HepG2 (cell line): ENCODE results near the gene NCAPG. TPM values are rescaled to one million over a fixed set of nuclear protein-coding genes. Genes with fewer than 3 reads are reported as not detected.

Experiments
- ATAC-seq: fragments of 200-7000 bp; cut with Tn5 transposase; 3 replicates; pipeline ENCODE4 v1.9.1; 2020; ENCODE audit warnings: mild to moderate bottlenecking, moderate library complexity
- BruUV-seq: library from RNA; stranded (reverse); fragments of 400-500 nt; replicated peaks from 2 replicates; lab custom pipeline; 2021; lab: Mats Ljungman, UMichigan
- CTCF ChIA-PET: fragments of 300-600 bp; formaldehyde crosslinking; extraction: SDS; loops from one replicate; lab custom pipeline; 2021; ENCODE audit warnings: low total read pairs, inconsistent platforms, low intra/inter-chr PET ratio; lab: Yijun Ruan, JAX
- POLR2A ChIA-PET: fragments of 350-600 bp; sonication (Branson Sonifier 250); formaldehyde crosslinking; loops from one replicate; lab custom pipeline; 2020; ENCODE audit warnings: antibody characterized with exemption, inconsistent platforms; lab: Yijun Ruan, JAX
- DNase-seq: peaks from one replicate; pipeline ENCODE4 v3.0.0-alpha.2; 2015; ENCODE audit warnings: low spot score
- FAIRE-seq: peaks from 3 replicates; lab custom pipeline; 2011; peaks lifted over from hg19 to GRCh38; lab: Jason Lieb, UNC
- H2AFZ ChIP-seq: one replicate; pipeline ENCODE4 v1.6.1; 2011; ENCODE audit warnings: low read length, inconsistent platforms
- H3K27ac ChIP-seq: fragments of 300-600 bp; 3 replicates; pipeline ENCODE4 v1.8.0; 2011; ENCODE audit warnings: mixed run types, mild to moderate bottlenecking, mixed read lengths, low read length, inconsistent platforms; ENCODE audit not compliant: insufficient read depth; ENCODE audit errors: extremely low read length
- H3K27me3 ChIP-seq, 2 experiments: fragments of 200-600 bp in 1 of 2; 2 replicates in 1 of 2; 3 replicates in 1 of 2; pipeline versions ENCODE4 v1.6.0 to v1.8.0; 2011; ENCODE audit warnings: low read length in 2 of 2, mild to moderate bottlenecking in 2 of 2, moderate library complexity in 2 of 2, inconsistent platforms in 1 of 2; ENCODE audit not compliant: insufficient read depth in 2 of 2, control insufficient read depth in 1 of 2
- H3K36me3 ChIP-seq, 2 experiments: fragments of 200-600 bp in 1 of 2; replicated peaks in 1 of 2; 2 replicates in 1 of 2; 3 replicates in 1 of 2; pipeline versions ENCODE4 v1.5.1 to v1.8.0; 2011; ENCODE audit warnings: low read length in 2 of 2, inconsistent platforms in 1 of 2; ENCODE audit not compliant: insufficient read depth in 2 of 2, control insufficient read depth in 1 of 2
- H3K4me1 ChIP-seq: 2 replicates; pipeline ENCODE4 v1.5.1; 2012; ENCODE audit warnings: low read length, inconsistent platforms; ENCODE audit not compliant: insufficient read depth
- H3K4me2 ChIP-seq: 2 replicates; pipeline ENCODE4 v1.6.0; 2011; ENCODE audit warnings: low read depth, low read length, inconsistent platforms
- H3K4me3 ChIP-seq, 3 experiments: fragments of 200-600 bp in 1 of 3; sonication (generic), shearing (Covaris generic) in 1 of 3; replicated peaks in 1 of 3; 2 replicates each; pipeline ENCODE4 v1.5.1; 2011 to 2016; ENCODE audit warnings: low read length in 3 of 3, inconsistent platforms in 2 of 3, low read depth in 2 of 3, mild to moderate bottlenecking in 2 of 3, control low read depth in 1 of 3, mixed read lengths in 1 of 3; ENCODE audit not compliant: insufficient read depth in 1 of 3
- H3K79me2 ChIP-seq: one replicate; pipeline ENCODE4 v1.6.1; 2011; ENCODE audit warnings: low read length, inconsistent platforms; ENCODE audit not compliant: insufficient read depth
- H3K9ac ChIP-seq: 2 replicates; pipeline ENCODE4 v1.6.0; 2011; ENCODE audit warnings: mild to moderate bottlenecking, low read depth, low read length, inconsistent platforms; ENCODE audit not compliant: insufficient read depth
- H3K9me3 ChIP-seq: 2 replicates; pipeline ENCODE4 v1.5.1; 2012; ENCODE audit warnings: mild to moderate bottlenecking, low read length
- H4K20me1 ChIP-seq: 2 replicates; pipeline ENCODE4 v1.6.0; 2011; ENCODE audit warnings: inconsistent platforms, mild to moderate bottlenecking, low read length, moderate library complexity; ENCODE audit not compliant: insufficient read depth
- ATF3 ChIP-seq: sonication (generic); formaldehyde crosslinking; IDR thresholded peaks from 2 replicates; pipeline ENCODE4 v1.4.0; 2020; ENCODE audit warnings: missing genetic modification reagents
- BORCS8-MEF2B ChIP-seq: sonication (generic); formaldehyde crosslinking; IDR thresholded peaks from 2 replicates; pipeline ENCODE4 v1.8.0; 2022; ENCODE audit warnings: mild to moderate bottlenecking, missing genetic modification reagents
- FOXP1 ChIP-seq, 2 experiments: fragments of 450-650 bp in 1 of 2; IDR thresholded peaks; 2 replicates each; pipeline ENCODE4 v1.6.1; 2017 to 2018; ENCODE audit warnings: antibody characterized with exemption in 1 of 2
- GRHL1 ChIP-seq: sonication (generic); formaldehyde crosslinking; conservative IDR thresholded peaks from 2 replicates; pipeline ENCODE4 v1.8.0; 2022; ENCODE audit warnings: missing genetic modification reagents
- HHEX ChIP-seq: IDR thresholded peaks from 2 replicates; pipeline ENCODE4 v1.6.1; 2016; ENCODE audit warnings: control low read depth
- HMGXB4 ChIP-seq, 2 experiments: sonication (generic) in 1 of 2; formaldehyde crosslinking in 1 of 2; IDR thresholded peaks; 2 replicates each; pipeline versions ENCODE4 v1.4.0 to v1.6.1; 2018 to 2020; ENCODE audit warnings: missing genetic modification reagents in 2 of 2, borderline replicate concordance in 1 of 2, low read depth in 1 of 2, mild to moderate bottlenecking in 1 of 2, missing biosample characterization in 1 of 2
- KDM5A ChIP-seq: fragments of 200-600 bp; sonication (generic); IDR thresholded peaks from 2 replicates; pipeline ENCODE4 v1.7.0; 2018; ENCODE audit warnings: antibody characterized with exemption, mild to moderate bottlenecking, low read length, borderline replicate concordance
- MYPOP ChIP-seq: sonication (generic); formaldehyde crosslinking; IDR thresholded peaks from 2 replicates; pipeline ENCODE4 v1.8.1; 2023; ENCODE audit warnings: mild to moderate bottlenecking, moderate library complexity, missing genetic modification reagents
- PRDM4 ChIP-seq: sonication (generic); formaldehyde crosslinking; IDR thresholded peaks from 2 replicates; pipeline ENCODE4 v1.9.0; 2021; ENCODE audit warnings: missing genetic modification reagents, borderline replicate concordance
- SNRNP70 ChIP-seq: fragments of 200-400 bp; formaldehyde crosslinking; IDR thresholded peaks from 2 replicates; pipeline ENCODE4 v1.6.1; 2017; ENCODE audit warnings: mild to moderate bottlenecking, low read depth, low read length, moderate library complexity
- ZBTB34 ChIP-seq: sonication (generic); formaldehyde crosslinking; IDR thresholded peaks from 2 replicates; pipeline ENCODE4 v1.8.0; 2022; ENCODE audit warnings: mild to moderate bottlenecking, missing genetic modification reagents
- ZNF430 ChIP-seq: sonication (generic); formaldehyde crosslinking; IDR thresholded peaks from 2 replicates; pipeline ENCODE4 v1.9.0; 2021; ENCODE audit warnings: mild to moderate bottlenecking, missing genetic modification reagents
- ZNF530 ChIP-seq: sonication (generic); formaldehyde crosslinking; IDR thresholded peaks from 2 replicates; pipeline ENCODE4 v1.5.0; 2020; ENCODE audit warnings: low read depth, mild to moderate bottlenecking, missing genetic modification reagents
- ZNF704 ChIP-seq: sonication (generic); formaldehyde crosslinking; IDR thresholded peaks from 2 replicates; pipeline ENCODE4 v1.8.1; 2023; ENCODE audit warnings: mild to moderate bottlenecking, inconsistent platforms, moderate library complexity, missing genetic modification reagents, borderline replicate concordance
- WGBS: methylation state at CpG from one replicate; pipeline ENCODE4 v1.1.6; 2017; ENCODE audit warnings: low lambda C conversion rate; 5-methylcytosine and 5-hydroxymethylcytosine counted together
- in situ Hi-C: cut with HindIII; loops from 2 replicates; pipeline ENCODE4 v1.10.0; 2017; ENCODE audit warnings: low pct_unique_long_range_greater_than_20kb; ENCODE audit not compliant: extremely low pct_ligation_motif_present
- intact Hi-C: fragments of 100-400 bp; cut with micrococcal nuclease; formaldehyde crosslinking; loops from one replicate; pipeline ENCODE4 v1.10.0; 2022; ENCODE audit not compliant: unreplicated experiment
- polyA plus RNA-seq, 8 experiments: library from polyadenylated mRNA; depleted of rRNA in 3 of 8; stranded (reverse) in 7 of 8; unstranded in 1 of 8; fragments of >200 nt; fragmentation: Illumina TruSeq in 4 of 8; extraction: Trizol in 4 of 8; gene quantifications; 2 replicates each; pipeline versions ENCODE4 v1.2.1 to v1.2.3, GENCODE V29; 2011 to 2016; ENCODE audit warnings: low read depth in 4 of 8, missing spikeins in 1 of 8, mixed read lengths in 1 of 8; ENCODE audit not compliant: insufficient read depth in 1 of 8
- total RNA-seq, 5 experiments: library from RNA; depleted of rRNA; stranded (reverse); fragments of >200 nt; fragmentation: Illumina TruSeq; extraction: Trizol; gene quantifications; 2 replicates each; pipeline ENCODE4 v1.2.3, GENCODE V29; 2016; ENCODE audit warnings: low read depth in 1 of 5

Gene NCAPG
- total and polyA plus RNA-seq, 2 of the 13 experiments (the other 11 are each of a cell fraction or from before 2014, with no cell fraction given): 14.8 to 61.9 TPM

GRCh38 chr4:17884063-17884462 lies 73.3 kb downstream of the NCAPG start:
- intact Hi-C loops: no loop called here
- no peak overlapping the region for H3K9ac ChIP-seq
- no peaks in the 10 kb centered on the region for H3K27me3 ChIP-seq
- H3K4me3 ChIP-seq: no peak overlapping the region
- H3K36me3 ChIP-seq: no peaks in the 10 kb centered on the region; a peak in 1 of 5 replicates
- no peaks in the 10 kb centered on the region for H3K79me2 ChIP-seq
- POLR2A ChIA-PET: no interaction called here
- DNase-seq: no peak
- H3K4me2 ChIP-seq: no peak overlapping the region
- BruUV-seq: no TSS peak
- no peak overlapping the region for H2AFZ ChIP-seq
- H3K9me3 ChIP-seq: no peaks in the 10 kb centered on the region
- H4K20me1 ChIP-seq: no peaks in the 10 kb centered on the region
- ATAC-seq: no peak
- H3K27ac ChIP-seq: no peak overlapping the region
- no peaks in the 10 kb centered on the region for H3K4me1 ChIP-seq
- 97% methylated on average over 2 of the region's 2 CpGs for WGBS
- CTCF ChIA-PET: no interaction called here
- in situ Hi-C loops: no loop called here
- no peak for FAIRE-seq
- TF ChIP-seq ZNF704 (CRISPR knock-in tag) (no peak), ZBTB34 (no peak), ZNF530 (CRISPR knock-in tag) (no peak), PRDM4 (no peak), SNRNP70 (no peak), ATF3 (CRISPR knock-in tag) (no peak), FOXP1 (IDR thresholded peaks at IDR 0.05) (no peak), FOXP1 (CRISPR knock-in tag; IDR thresholded peaks at IDR 0.05) (no peak), KDM5A (no peak), HHEX (CRISPR knock-in tag) (no peak), GRHL1 (no peak), BORCS8-MEF2B (CRISPR knock-in tag) (no peak), MYPOP (CRISPR knock-in tag) (no peak), ZNF430 (CRISPR knock-in tag) (no peak), HMGXB4 (CRISPR knock-in tag; IDR thresholded peaks at IDR 0.05; ENCODE audit: borderline replicate concordance in 1 of 2, low read depth in 1 of 2) (no peak)
